Activated CD8-positive, alpha-beta memory T cell treated with anti-CD3 and anti-CD28 coated beads, Interleukin-2, amount 50 U/mL, for 1 hour (primary cell): ENCODE measurements around the gene MYOM3.

Experiments
- DNase-seq: peaks from one replicate; pipeline ENCODE4 v3.0.0-alpha.2; 2020; ENCODE audit errors: extremely low read depth

The MYOM3 gene

GRCh38 chr1:24138476-24139221 is 26.7 kb upstream of the MYOM3 start:
- DNase-seq: no peak

- no peak for DNase-seq
Measured at GRCh38 chr1:24136956-24137539, 25.1 kb upstream of the MYOM3 start.

- DNase-seq: no peak
Measured at GRCh38 chr1:24134376-24134775, 22.4 kb upstream of the MYOM3 start.

DNA sequence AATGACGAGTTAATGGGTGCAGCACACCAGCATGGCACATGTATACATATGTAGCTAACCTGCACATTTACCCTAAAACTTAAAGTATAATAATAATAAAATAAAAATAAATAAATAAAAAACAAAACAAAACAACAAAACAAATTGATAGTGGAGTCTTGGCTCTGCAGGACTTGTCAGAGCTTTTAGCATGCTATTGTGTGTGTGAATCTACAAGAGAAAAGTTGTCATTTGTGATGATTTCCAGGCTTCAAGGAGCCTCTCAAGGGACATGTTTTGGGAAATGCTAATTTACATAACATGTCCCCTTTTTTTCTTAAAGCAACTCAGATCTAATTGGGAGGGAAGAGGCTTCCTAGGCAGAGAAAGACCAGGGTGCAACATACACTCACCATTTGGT is 21.9 kb upstream of the MYOM3 start:
- no peak for DNase-seq

DNA sequence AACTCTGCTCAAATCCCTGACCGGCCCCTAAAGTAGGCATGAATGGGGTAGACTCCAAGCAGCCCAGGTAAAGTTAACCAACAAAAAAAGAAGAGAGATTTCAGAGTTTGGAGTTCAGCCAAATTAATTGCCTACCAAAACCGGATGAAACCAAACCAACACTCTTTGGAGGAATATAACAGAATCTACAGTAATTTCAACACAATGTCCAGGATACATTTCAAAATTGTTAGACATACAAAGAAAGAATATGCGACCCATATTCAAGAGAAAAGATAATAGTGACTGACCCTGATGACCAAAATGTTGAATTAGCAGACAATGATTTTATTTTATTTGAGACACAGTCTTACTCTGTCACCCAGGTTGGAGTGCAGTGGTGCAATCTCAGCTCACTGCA is 18.4 kb upstream of the MYOM3 start:
- DNase-seq: no peak

DNA sequence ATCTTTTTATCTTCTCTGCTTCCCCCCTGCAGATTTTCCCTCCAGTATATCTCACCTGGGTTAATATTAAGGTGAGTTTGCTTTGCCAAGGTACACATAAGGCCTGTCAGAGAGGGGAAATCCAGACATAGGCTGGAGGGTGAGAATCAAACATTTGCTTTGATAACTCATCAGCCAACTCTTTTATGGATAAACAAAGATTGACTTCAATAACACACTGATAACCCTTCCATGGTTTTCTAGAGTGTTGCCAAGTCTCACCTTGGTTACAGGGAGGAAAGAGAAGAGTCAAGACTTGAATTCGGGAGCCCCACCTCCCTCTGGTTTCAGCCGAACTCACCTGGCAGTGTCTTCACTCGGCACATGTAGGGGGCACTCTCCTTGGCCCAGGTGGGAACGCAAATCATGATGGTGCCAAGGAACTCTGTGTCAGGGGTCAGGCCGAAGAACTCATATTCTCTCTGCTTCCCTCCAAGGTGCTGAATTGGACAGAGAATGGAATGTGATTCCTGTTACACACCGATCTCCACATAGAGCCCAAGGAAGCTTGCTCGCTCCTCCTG is 15.9 kb upstream of the MYOM3 start:
- DNase-seq: no peak

DNA sequence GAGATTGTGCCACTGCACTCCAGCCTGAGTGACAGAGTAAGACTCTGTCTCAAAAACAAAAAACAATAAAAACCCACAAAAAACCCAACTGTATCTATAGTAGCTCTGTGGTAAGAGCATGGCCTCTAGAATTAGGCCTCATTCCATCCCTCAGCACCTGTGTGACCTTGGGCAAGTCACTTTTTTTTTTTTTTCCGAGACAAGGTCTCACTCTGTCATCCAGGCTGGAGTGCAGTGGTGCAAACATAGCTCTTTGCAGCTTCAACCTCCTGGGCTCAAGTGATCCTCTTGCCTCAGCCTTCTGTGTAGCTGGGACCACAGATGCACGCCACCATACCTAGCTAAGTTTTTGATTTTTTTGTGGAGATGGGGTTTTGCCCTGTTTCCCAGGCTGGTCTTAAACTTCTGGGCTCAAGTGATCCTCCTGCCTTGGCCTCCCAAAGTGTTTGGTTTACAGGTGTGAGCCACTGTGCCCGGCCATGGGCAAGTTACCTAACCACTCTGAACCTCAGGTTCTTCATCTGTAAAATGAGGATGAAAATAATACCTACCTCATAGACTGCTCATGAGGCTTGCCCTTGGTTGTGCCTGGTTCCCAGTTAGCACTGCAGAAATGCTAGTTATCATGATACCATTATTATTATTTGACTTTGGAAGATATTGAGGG is 15.3 kb upstream of the MYOM3 start:
- DNase-seq: no peak

GRCh38 chr1:24126672-24127023 is 14.7 kb upstream of the MYOM3 start:
- DNase-seq: no peak

DNA sequence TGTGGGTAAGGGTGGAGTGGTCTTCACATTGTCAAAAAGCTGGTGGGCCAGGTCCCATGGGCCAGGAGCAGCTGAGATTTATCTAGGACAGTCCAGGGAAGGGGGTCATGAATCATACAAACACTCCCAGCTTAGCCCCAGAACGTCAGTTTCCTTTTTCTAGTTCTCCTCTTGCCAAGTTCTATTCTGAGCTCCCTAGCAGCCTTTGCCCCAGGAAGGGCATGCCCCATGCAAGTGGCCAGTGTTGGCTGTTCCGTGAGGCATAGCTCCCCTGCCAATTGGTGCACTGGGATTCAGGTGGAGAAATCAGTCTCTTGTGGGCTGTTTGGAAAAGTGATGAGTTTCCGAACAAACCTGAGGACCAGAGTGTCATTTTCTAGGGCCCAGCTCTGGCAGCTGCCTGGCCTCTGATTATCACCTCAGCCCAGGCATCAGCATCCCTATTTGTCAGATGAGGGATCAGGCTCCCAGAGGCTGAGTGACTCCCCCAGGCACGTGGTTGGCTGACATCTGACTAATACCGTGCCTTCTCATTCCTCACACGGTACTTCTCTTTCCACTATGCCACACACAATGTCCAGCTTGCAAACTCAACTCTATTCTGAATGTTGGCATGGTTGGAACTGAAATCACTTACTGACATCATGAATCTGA is 14.2 kb upstream of the MYOM3 start:
- DNase-seq: no peak

GRCh38 chr1:24125456-24125855 is 13.5 kb upstream of the MYOM3 start:
- no peak for DNase-seq

DNA sequence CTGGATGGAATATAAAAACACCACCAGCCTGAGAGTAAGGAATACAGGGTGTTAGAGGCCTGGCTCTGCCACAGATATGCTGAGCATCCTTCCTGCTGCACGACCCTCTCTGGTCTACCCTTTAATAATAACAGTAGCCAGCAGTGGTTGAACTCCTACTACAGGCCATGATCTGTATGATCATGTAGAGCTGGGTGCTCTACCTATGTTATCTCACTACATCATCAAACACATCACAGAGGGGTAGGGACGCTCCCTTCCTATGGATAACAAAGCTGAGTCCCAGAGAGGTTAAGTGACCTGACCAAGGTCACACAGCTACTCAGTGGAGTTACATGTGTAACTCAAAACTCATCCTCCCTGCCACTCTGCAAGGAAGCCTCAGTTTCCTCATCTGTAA is 13.0 kb upstream of the MYOM3 start:
- no peak for DNase-seq

GRCh38 chr1:24123611-24124010 is 11.7 kb upstream of the MYOM3 start:
- no peak for DNase-seq

- DNase-seq: no peak
Measured at GRCh38 chr1:24122776-24123175, 10.8 kb upstream of the MYOM3 start.

DNA sequence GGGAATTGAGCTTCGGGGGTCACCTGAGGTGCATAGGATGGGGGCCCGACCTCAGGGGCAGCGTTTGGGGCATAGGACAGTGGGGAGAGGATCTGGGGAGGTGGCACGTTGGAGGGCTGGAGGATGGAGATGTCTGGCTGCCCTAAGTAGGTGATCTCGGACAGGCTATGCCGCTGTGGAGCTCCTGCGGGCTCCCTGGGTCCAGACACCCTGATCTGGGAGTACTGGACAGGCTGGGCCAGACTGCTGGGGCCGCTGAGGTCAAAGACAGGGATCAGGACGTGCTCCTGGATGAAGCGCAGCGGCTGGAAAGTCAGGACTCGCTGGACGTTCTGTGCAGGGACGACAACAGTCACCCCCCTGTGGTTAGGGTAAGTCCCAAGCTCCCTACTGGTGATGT is 9.5 kb upstream of the MYOM3 start:
- no peak for DNase-seq

GRCh38 chr1:24120965-24121364 is 9.0 kb upstream of the MYOM3 start:
- no peak for DNase-seq

DNA sequence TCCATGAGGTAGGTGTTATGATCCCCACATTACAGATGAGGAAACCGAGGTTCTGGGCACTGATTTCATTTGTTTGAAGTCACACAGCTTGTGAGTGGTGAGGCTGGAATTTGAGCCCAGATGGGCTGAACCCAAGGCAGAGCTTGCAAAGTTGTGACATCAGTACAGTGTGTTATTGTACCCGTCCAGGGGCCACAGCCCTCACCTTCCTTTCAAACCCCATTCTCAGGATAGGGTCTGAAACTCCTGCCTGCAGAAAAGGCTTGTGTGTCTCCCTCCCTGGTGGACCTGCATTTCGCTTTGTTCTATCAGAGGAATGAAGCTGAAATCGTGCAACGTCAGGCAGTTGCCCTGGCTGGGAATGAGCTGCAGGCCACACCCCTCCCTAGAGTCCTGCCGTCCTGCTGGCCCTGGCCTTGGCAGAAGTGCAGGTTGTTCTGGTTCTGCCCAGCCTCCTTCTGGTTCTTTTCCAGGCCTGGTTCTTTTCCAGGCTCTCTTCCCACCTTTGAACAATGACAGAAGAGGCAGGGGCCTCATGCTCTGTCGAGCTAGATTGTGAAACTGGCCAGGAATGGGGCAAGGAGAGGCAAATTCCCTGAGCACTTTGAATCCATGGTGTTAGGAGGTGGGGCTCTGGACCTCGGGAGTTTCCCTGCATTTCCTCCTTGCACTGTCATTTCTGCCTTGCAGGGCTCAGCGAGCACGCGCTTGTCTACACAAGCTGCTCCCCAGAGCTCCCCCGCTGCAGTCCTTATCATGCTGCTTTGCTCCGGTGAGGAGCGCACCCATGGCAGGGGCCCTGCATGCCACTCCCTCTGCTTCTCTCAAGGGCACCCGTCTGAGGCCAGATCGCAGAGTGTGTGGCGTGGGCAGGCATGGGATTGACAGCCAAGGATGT is 8.2 kb upstream of the MYOM3 start:
- DNase-seq: no peak

DNA sequence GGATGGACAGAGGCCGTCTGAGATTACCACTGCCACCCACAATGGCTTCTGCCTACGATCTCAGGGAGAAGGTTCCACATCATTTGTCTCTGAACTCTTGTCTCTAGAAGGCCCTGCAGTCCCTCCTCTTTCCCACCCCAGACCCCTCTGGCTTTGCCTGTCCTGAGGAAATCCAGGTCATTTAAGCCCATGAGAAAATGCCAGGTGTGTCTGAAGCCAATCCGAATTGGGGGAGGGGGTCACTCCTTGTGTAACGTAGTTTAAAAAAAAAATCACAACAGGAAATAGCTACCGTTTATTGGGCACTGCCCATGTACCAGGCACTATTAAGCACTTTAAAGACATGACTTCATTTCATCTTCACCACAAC is 7.5 kb upstream of the MYOM3 start:
- no peak for DNase-seq

- DNase-seq: no peak
Measured at GRCh38 chr1:24118410-24119242, 6.7 kb upstream of the MYOM3 start.

GRCh38 chr1:24117722-24118409 is 5.9 kb upstream of the MYOM3 start:
- DNase-seq: no peak

- no peak for DNase-seq
Measured at GRCh38 chr1:24117132-24117531, 5.2 kb upstream of the MYOM3 start.
